A549 (cell line): ENCODE data around the gene DNAJB1. TPM values are rescaled to one million over a fixed set of nuclear protein-coding genes. Genes with fewer than 3 reads are reported as not detected.

Experiments used
- ATAC-seq, 2 experiments: fragments of 200-7000 bp in 1 of 2; fragments of >200 bp in 1 of 2; cut with Nextera tagmentation in 1 of 2; cut with Tn5 transposase in 1 of 2; 3 replicates each; pipeline versions ENCODE4 v1.8.0 to v1.9.1; 2018 to 2020; ENCODE audit warnings: mild to moderate bottlenecking in 1 of 2, moderate library complexity in 1 of 2
- CTCF ChIA-PET: fragments of 300-600 bp; sonication (Branson Sonifier 250); formaldehyde crosslinking; extraction: SDS; loops from one replicate; lab custom pipeline; 2021; ENCODE audit warnings: antibody characterized with exemption, inconsistent platforms; lab: Yijun Ruan, JAX
- POLR2A ChIA-PET: fragments of 350-600 bp; formaldehyde crosslinking; extraction: SDS; loops from one replicate; lab custom pipeline; 2021; ENCODE audit warnings: antibody characterized with exemption, inconsistent platforms; lab: Yijun Ruan, JAX
- DNase-seq, 2 experiments: peaks; one replicate each; pipeline versions ENCODE4 v3.0.0 to v3.0.0-alpha.2; 2011 to 2016; ENCODE audit warnings: low read depth in 1 of 2, low spot score in 1 of 2
- FAIRE-seq: peaks from 2 replicates; lab custom pipeline; 2011; peaks lifted over from hg19 to GRCh38; lab: Jason Lieb, UNC
- H3K27ac ChIP-seq, 2 experiments: fragments of >200 bp; sonication (Bioruptor Twin); formaldehyde crosslinking; 3 replicates each; pipeline ENCODE4 v1.5.1; 2016 to 2017
- H3K4me1 ChIP-seq: fragments of >200 bp; sonication (Bioruptor Twin); formaldehyde crosslinking; 3 replicates; pipeline ENCODE4 v1.6.1; 2016
- H3K4me2 ChIP-seq: fragments of >200 bp; sonication (Bioruptor Twin); formaldehyde crosslinking; 3 replicates; pipeline ENCODE4 v1.6.1; 2016
- H3K4me3 ChIP-seq: fragments of >200 bp; sonication (Bioruptor Twin); formaldehyde crosslinking; 3 replicates; pipeline ENCODE4 v1.5.1; 2016
- H3K9me3 ChIP-seq: fragments of >200 bp; sonication (Bioruptor Twin); formaldehyde crosslinking; 3 replicates; pipeline ENCODE4 v1.6.1; 2016
- CHD2 ChIP-seq: fragments of 150-350 bp; IDR thresholded peaks from 2 replicates; pipeline ENCODE4 v1.6.1; 2014; ENCODE audit warnings: low read length; ENCODE audit not compliant: partially characterized antibody
- E2F6 ChIP-seq: IDR thresholded peaks from 2 replicates; pipeline ENCODE4 v1.6.1; 2012; ENCODE audit warnings: low read depth, borderline replicate concordance
- EHMT2 ChIP-seq: fragments of 200-600 bp; sonication (generic); IDR thresholded peaks from 2 replicates; pipeline ENCODE4 v1.6.1; 2016; ENCODE audit warnings: antibody characterized with exemption, low read depth, mild to moderate bottlenecking, moderate library complexity
- FOSB ChIP-seq: fragments of 250-450 bp; sonication (Bioruptor Pico); IDR thresholded peaks from 2 replicates; pipeline ENCODE4 v1.5.0; 2020; ENCODE audit warnings: mild to moderate bottlenecking, moderate library complexity
- FOXS1 ChIP-seq: fragments of 250-450 bp; sonication (Bioruptor Pico); IDR thresholded peaks from 2 replicates; pipeline ENCODE4 v1.5.0; 2020; ENCODE audit warnings: mild to moderate bottlenecking, moderate library complexity
- GATA3 ChIP-seq: IDR thresholded peaks from 2 replicates; pipeline ENCODE4 v1.6.1; 2012; ENCODE audit warnings: borderline replicate concordance
- HDAC2 ChIP-seq: fragments of 200-600 bp; sonication (generic); IDR thresholded peaks from 2 replicates; pipeline ENCODE4 v1.6.1; 2016
- HMGXB4 ChIP-seq: fragments of 250-450 bp; sonication (Bioruptor Pico); IDR thresholded peaks from 2 replicates; pipeline ENCODE4 v1.5.0; 2021; ENCODE audit warnings: mild to moderate bottlenecking, moderate library complexity, borderline replicate concordance
- HOXB5 ChIP-seq: fragments of 250-450 bp; sonication (Bioruptor Pico); IDR thresholded peaks from 2 replicates; pipeline ENCODE4 v1.5.0; 2020; ENCODE audit warnings: mild to moderate bottlenecking, moderate library complexity
- JUN ChIP-seq, 2 experiments: fragments of >200 bp; sonication (Bioruptor Twin); formaldehyde crosslinking; IDR thresholded peaks; 2 replicates in 1 of 2; 3 replicates in 1 of 2; pipeline ENCODE4 v1.6.1; 2016 to 2017
- MAFK ChIP-seq: fragments of 450-650 bp; IDR thresholded peaks from 2 replicates; pipeline ENCODE4 v1.6.1; 2014; ENCODE audit not compliant: partially characterized antibody
- MAX ChIP-seq: IDR thresholded peaks from 2 replicates; pipeline ENCODE4 v1.6.1; 2012
- NPAS2 ChIP-seq: fragments of 250-450 bp; sonication (Bioruptor Pico); IDR thresholded peaks from 2 replicates; pipeline ENCODE4 v1.8.0; 2022; ENCODE audit warnings: mild to moderate bottlenecking, moderate library complexity, borderline replicate concordance
- PBX3 ChIP-seq: IDR thresholded peaks from 2 replicates; pipeline ENCODE4 v1.6.1; 2012
- PHF8 ChIP-seq: fragments of 200-600 bp; sonication (generic); IDR thresholded peaks from 2 replicates; pipeline ENCODE4 v1.6.1; 2016; ENCODE audit warnings: low read depth, mild to moderate bottlenecking, antibody characterized with exemption, moderate library complexity, borderline replicate concordance
- POLR2A ChIP-seq: IDR thresholded peaks from 2 replicates; pipeline ENCODE4 v1.6.1; 2012; ENCODE audit warnings: mild to moderate bottlenecking, low read length
- RAD21 ChIP-seq, 2 experiments: fragments of >200 bp in 1 of 2; sonication (Bioruptor Twin) in 1 of 2; formaldehyde crosslinking in 1 of 2; IDR thresholded peaks in 1 of 2; conservative IDR thresholded peaks in 1 of 2; 2 replicates in 1 of 2; 3 replicates in 1 of 2; pipeline ENCODE4 v1.6.1; 2012 to 2018; ENCODE audit warnings: inconsistent platforms in 1 of 2
- RARB ChIP-seq: fragments of 250-450 bp; sonication (Bioruptor Pico); IDR thresholded peaks from 2 replicates; pipeline ENCODE4 v1.8.0; 2021; ENCODE audit warnings: mild to moderate bottlenecking, moderate library complexity
- RFX5 ChIP-seq: fragments of 450-650 bp; IDR thresholded peaks from 2 replicates; pipeline ENCODE4 v1.7.1; 2014; ENCODE audit warnings: antibody characterized with exemption, mild to moderate bottlenecking, moderate library complexity
- TFCP2L1 ChIP-seq: fragments of 250-450 bp; sonication (Bioruptor Pico); IDR thresholded peaks from 2 replicates; pipeline ENCODE4 v1.5.0; 2021; ENCODE audit warnings: mild to moderate bottlenecking
- TP53 ChIP-seq: fragments of 250-450 bp; sonication (Bioruptor Pico); IDR thresholded peaks from 2 replicates; pipeline ENCODE4 v1.5.0; 2021; ENCODE audit warnings: mild to moderate bottlenecking, moderate library complexity
- ZC3H11A ChIP-seq: fragments of 450-650 bp; IDR thresholded peaks from 2 replicates; pipeline ENCODE4 v1.6.1; 2014; ENCODE audit warnings: antibody characterized with exemption, mild to moderate bottlenecking
- WGBS: methylation state at CpG from one replicate; pipeline ENCODE4 v1.1.6; 2017; ENCODE audit errors: missing lambda C conversion rate; 5-methylcytosine and 5-hydroxymethylcytosine counted together
- polyA minus RNA-seq: library from RNA; depleted of rRNA, polyadenylated mRNA; stranded (reverse); fragments of >200 nt; gene quantifications from 2 replicates; pipeline ENCODE4 v1.2.3, GENCODE V29; 2011; rRNA and poly(A)+ RNA removed
- polyA plus RNA-seq, 4 experiments: library from polyadenylated mRNA; depleted of rRNA in 3 of 4; stranded (reverse); fragments of >200 nt; fragmentation: RNase III in 1 of 4; extraction: RNeasy Plus Mini Kit Qiagen cat#74134 plus additional on column Dnase treatment in 1 of 4; gene quantifications; 2 replicates in 3 of 4; 3 replicates in 1 of 4; pipeline ENCODE4 v1.2.3, GENCODE V29; 2011 to 2017
- TF ChIP-seq, protein P1 (sequence below): fragments of >200 bp; sonication (Bioruptor Twin); formaldehyde crosslinking; IDR thresholded peaks from 3 replicates; pipeline ENCODE4 v1.6.1; 2016
- TF ChIP-seq, protein P2 (sequence below): fragments of 450-650 bp; IDR thresholded peaks from 2 replicates; pipeline ENCODE4 v1.6.1; 2014; ENCODE audit warnings: antibody characterized with exemption
- TF ChIP-seq, protein P3 (sequence below): fragments of >200 bp; sonication (Bioruptor Twin); formaldehyde crosslinking; IDR thresholded peaks from 3 replicates; pipeline ENCODE4 v1.5.1; 2016

The DNAJB1 gene
- polyA plus RNA-seq (2011; rRNA removed) (124 and 126 TPM in 2 replicates), polyA plus RNA-seq (2017; fragmentation: RNase III; extraction: RNeasy Plus Mini Kit Qiagen cat#74134 plus additional on column Dnase treatment) (110 to 128 TPM (median 116 TPM) in 3 replicates), polyA minus RNA-seq (85.5 and 90.5 TPM in 2 replicates)
- 119 and 126 TPM in 2 replicates for polyA plus RNA-seq (2012; cell fraction: cytosol; rRNA removed)
- polyA plus RNA-seq (2012; cell fraction: nucleus; rRNA removed) = 90.3 and 104 TPM in 2 replicates

DNA sequence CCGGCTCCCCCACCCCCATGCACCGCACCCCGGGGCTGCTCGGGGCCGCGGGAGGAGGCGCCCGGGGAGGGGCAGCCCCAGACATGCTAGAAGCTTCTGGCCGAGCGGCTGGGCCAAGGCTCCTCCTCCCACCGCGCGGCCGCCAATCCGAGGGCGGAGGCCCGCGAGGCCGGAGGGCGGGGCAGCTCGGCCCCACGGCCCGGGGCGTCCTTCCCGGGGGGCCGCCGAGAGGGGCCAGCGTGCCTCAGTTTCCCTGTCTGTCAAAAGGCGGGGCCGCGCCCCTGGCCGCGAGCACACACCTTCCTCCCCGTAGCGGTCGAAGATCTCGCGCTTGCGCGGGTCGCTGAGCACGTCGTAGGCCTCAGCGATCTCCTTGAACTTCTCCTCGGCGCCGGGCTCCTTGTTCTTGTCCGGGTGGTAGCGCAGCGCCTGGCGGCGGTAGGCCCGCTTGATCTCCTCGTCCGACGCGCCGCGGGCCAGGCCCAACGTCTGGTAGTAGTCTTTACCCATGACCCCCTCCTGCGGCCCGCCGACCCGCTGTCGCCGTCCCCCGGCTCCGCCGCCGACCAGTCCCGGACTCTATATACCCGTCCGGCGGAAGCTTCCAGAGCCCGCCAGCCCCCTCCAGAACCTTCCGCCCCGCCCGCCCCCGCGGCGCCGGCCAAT, at the start of gene DNAJB1:
Gene DNAJB1 (minus strand): TSS at position 558 of the 666 bp plus-strand sequence. CDS start 48 bp downstream, at position 510.
- 0 out of 2 replicates have a peak, but pooled peaks have one; percentile 60 for TF ChIP-seq RARB
- 0 out of 2 replicates have a peak, but pooled peaks have one; percentile 29 for TF ChIP-seq E2F6
- peak; percentile 49; the same call in 1 of the 2 replicates for TF ChIP-seq HOXB5 (CRISPR knock-in tag)
- 0 out of 2 replicates have a peak, but pooled peaks have one; percentile 77 for TF ChIP-seq HMGXB4 (CRISPR knock-in tag)
- TF ChIP-seq MAX = peak; percentile 38; the same call in 1 of the 2 replicates
- TF ChIP-seq HDAC2 = no peak
- TF ChIP-seq, protein P1, sequence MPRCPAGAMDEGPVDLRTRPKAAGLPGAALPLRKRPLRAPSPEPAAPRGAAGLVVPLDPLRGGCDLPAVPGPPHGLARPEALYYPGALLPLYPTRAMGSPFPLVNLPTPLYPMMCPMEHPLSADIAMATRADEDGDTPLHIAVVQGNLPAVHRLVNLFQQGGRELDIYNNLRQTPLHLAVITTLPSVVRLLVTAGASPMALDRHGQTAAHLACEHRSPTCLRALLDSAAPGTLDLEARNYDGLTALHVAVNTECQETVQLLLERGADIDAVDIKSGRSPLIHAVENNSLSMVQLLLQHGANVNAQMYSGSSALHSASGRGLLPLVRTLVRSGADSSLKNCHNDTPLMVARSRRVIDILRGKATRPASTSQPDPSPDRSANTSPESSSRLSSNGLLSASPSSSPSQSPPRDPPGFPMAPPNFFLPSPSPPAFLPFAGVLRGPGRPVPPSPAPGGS = peak; percentile 88; the same call in 2 of the 3 replicates
- TF ChIP-seq PHF8 = peak; percentile 100
- peak; percentile 99 for TF ChIP-seq POLR2A
- peak; percentile 81; the same call in 1 of the 2 replicates for TF ChIP-seq TP53 (CRISPR knock-in tag)
- no peak for TF ChIP-seq RAD21 (conservative IDR thresholded peaks at IDR 0.05 in 1 of 2, IDR thresholded peaks at IDR 0.05 in 1 of 2)
- peak; percentile 67 to 93; a peak in 4 of 5 replicates for TF ChIP-seq JUN (IDR thresholded peaks at IDR 0.05)
- TF ChIP-seq PBX3 = peak; percentile 74; the same call in 1 of the 2 replicates
- no peak for TF ChIP-seq RFX5
- TF ChIP-seq, protein P2, sequence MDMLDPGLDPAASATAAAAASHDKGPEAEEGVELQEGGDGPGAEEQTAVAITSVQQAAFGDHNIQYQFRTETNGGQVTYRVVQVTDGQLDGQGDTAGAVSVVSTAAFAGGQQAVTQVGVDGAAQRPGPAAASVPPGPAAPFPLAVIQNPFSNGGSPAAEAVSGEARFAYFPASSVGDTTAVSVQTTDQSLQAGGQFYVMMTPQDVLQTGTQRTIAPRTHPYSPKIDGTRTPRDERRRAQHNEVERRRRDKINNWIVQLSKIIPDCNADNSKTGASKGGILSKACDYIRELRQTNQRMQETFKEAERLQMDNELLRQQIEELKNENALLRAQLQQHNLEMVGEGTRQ = no peak
- 0 out of 2 replicates have a peak, but pooled peaks have one; percentile 13 for TF ChIP-seq GATA3
- TF ChIP-seq TFCP2L1 = peak; percentile 83
- DNase-seq (peak; percentile 64 to 75), ATAC-seq (peak; percentile 77 to 79), FAIRE-seq (no peak)
- H3K4me3 ChIP-seq = peak within 1 kb of the TSS; percentile 100
- POLR2A ChIA-PET = interaction anchor here (0.6 to 3.2 kb wide), 9 partner anchors 9 to 381 kb away, joined by 3 to 112 read pairs (median 7); partner anchors contain the start of gene GIPC1
- H3K4me2 ChIP-seq = peak within 1 kb of the TSS; percentile 93
- CTCF ChIA-PET = interaction anchor here (0.7 to 3.5 kb wide), 4 partner anchors 11 to 38 kb away, joined by 3 to 17 read pairs (median 3); no protein-coding TSS in a partner anchor
- WGBS = 6% methylated on average over 19 of the region's 82 CpGs
- H3K9me3 ChIP-seq = no peaks in the 10 kb centered on the region
- H3K4me1 ChIP-seq = peaks cover 66% of the 10 kb centered on the region
- H3K27ac ChIP-seq = peak within 1 kb of the TSS; percentile 99 to 100

DNA sequence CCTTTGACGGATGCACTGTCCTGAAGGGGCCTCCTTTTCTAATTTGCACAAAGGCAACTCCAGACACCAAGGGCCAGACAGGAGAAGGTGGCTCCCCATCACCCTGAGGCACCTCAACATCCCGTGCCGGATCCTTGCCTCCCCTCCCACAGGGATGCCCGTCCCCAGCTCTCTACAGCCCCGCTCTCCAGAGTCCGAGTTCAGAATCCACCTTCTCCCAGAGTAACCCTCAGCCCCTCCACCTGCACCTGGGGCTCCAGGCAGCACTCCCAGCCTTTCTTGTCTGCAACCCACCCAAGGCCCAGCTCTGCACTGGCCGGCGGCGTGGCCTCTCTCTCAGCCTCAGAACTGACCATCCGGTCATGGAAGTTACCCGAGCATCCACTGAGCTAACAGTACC, 48.9 kb upstream of the DNAJB1 start:
- Histone ChIP-seq H3K9me3 (no peaks in the 10 kb centered on the region), H3K4me2 (no peak overlapping the region), H3K4me3 (no peak overlapping the region), H3K27ac (no peak overlapping the region), H3K4me1 (0 out of 3 replicates have a peak, but pooled peaks cover 3% of the 10 kb centered on the region)
- FAIRE-seq (no peak), DNase-seq (no peak), ATAC-seq (no peak)
- ChIA-PET CTCF (interaction anchor here (8.3 kb wide), 1 partner anchor 11 kb away, joined by 39 read pairs; no protein-coding TSS in a partner anchor), POLR2A (no interaction called here)
- 94% methylated on average over 10 of the region's 11 CpGs for WGBS
- TF ChIP-seq EHMT2 (no peak), FOSB (CRISPR knock-in tag) (no peak), GATA3 (no peak), FOXS1 (CRISPR knock-in tag) (no peak), CHD2 (no peak), E2F6 (no peak), MAFK (no peak), ZC3H11A (no peak), NPAS2 (CRISPR knock-in tag) (no peak), TFCP2L1 (no peak), MAX (no peak)
- TF ChIP-seq, protein P3, sequence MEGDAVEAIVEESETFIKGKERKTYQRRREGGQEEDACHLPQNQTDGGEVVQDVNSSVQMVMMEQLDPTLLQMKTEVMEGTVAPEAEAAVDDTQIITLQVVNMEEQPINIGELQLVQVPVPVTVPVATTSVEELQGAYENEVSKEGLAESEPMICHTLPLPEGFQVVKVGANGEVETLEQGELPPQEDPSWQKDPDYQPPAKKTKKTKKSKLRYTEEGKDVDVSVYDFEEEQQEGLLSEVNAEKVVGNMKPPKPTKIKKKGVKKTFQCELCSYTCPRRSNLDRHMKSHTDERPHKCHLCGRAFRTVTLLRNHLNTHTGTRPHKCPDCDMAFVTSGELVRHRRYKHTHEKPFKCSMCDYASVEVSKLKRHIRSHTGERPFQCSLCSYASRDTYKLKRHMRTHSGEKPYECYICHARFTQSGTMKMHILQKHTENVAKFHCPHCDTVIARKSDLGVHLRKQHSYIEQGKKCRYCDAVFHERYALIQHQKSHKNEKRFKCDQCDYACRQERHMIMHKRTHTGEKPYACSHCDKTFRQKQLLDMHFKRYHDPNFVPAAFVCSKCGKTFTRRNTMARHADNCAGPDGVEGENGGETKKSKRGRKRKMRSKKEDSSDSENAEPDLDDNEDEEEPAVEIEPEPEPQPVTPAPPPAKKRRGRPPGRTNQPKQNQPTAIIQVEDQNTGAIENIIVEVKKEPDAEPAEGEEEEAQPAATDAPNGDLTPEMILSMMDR = no peak
